ENCODE measurements around the gene SIDT1.

The SIDT1 gene

GRCh38 chr3:113663761-113664160 lies 131.4 kb downstream of the SIDT1 start:
- DNase-seq (ENCODE audit: low spot score), result no peak
- in situ Hi-C loops (cut with MboI; ENCODE audit: low sequenced_read_pairs, unreplicated experiment), result no loop called here
- TF ChIP-seq CTCF (IDR thresholded peaks at IDR 0.05; ENCODE audit: borderline replicate concordance, control extremely low read depth, extremely low read depth, insufficient read depth, missing control alignments), result no peak

GRCh38 chr3:113664523-113665094 lies 132.3 kb downstream of the SIDT1 start:
- in situ Hi-C loops (cut with MboI; ENCODE audit: low sequenced_read_pairs, unreplicated experiment), result no loop called here
- no peak for DNase-seq (ENCODE audit: low spot score)
- TF ChIP-seq CTCF (IDR thresholded peaks at IDR 0.05; ENCODE audit: borderline replicate concordance, control extremely low read depth, extremely low read depth, insufficient read depth, missing control alignments), result no peak

GRCh38 chr3:113668015-113668414 lies 135.7 kb downstream of the SIDT1 start:
- no peak for TF ChIP-seq CTCF (IDR thresholded peaks at IDR 0.05; ENCODE audit: borderline replicate concordance, control extremely low read depth, extremely low read depth, insufficient read depth, missing control alignments)
- in situ Hi-C loops (cut with MboI; ENCODE audit: low sequenced_read_pairs, unreplicated experiment), result no loop called here
- no peak for DNase-seq (ENCODE audit: low spot score)

DNA sequence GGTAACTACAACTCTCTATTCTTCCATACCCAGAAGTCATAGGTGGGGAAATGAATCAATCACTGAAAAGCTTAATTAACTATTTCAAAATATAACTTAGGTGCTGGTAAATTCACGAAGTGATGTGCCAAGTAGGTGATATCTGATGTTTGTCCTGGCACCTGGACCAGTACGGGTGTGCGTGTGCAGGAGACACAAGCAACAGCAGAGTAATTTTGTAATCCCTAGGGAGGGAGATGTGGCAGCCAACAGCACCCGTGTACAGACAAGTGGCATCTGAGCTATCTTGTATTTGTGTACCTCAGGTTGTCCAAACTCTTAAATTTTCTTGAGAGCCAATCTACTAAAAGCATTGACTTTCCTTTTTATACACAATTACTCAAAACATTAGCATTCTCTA lies 141.2 kb downstream of the SIDT1 start:
- in situ Hi-C loops (cut with MboI; ENCODE audit: low sequenced_read_pairs, unreplicated experiment), result no loop called here
- TF ChIP-seq CTCF (IDR thresholded peaks at IDR 0.05; ENCODE audit: borderline replicate concordance, control extremely low read depth, extremely low read depth, insufficient read depth, missing control alignments), result no peak
- no peak for DNase-seq (ENCODE audit: low spot score)

GRCh38 chr3:113676261-113676660 lies 143.9 kb downstream of the SIDT1 start:
- no peak for TF ChIP-seq CTCF (IDR thresholded peaks at IDR 0.05; ENCODE audit: borderline replicate concordance, control extremely low read depth, extremely low read depth, insufficient read depth, missing control alignments)
- in situ Hi-C loops (cut with MboI; ENCODE audit: low sequenced_read_pairs, unreplicated experiment), result no loop called here
- no peak for DNase-seq (ENCODE audit: low spot score)

DNA sequence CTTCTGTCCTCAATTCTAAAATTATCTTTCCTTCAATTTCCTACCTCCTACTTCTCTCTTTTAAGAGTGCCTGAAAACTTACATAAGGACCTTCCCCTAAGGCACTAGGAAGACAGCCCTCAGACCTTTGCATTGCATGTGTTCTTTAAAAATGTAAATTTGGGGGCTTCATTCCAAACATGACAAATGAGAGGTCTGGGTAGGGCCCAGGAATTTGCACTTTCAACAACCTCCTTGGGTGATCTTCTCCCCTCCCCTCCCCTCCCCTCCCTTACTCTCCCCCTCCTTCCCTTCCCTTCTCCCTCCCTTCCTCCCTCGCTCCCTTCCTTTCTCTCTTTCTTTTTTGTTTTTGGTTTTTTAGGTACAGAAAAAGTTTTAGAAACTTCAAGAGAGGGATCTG lies 145.4 kb downstream of the SIDT1 start:
- in situ Hi-C loops (cut with MboI; ENCODE audit: low sequenced_read_pairs, unreplicated experiment), result no loop called here
- no peak for DNase-seq (ENCODE audit: low spot score)
- TF ChIP-seq CTCF (IDR thresholded peaks at IDR 0.05; ENCODE audit: borderline replicate concordance, control extremely low read depth, extremely low read depth, insufficient read depth, missing control alignments), result no peak

DNA sequence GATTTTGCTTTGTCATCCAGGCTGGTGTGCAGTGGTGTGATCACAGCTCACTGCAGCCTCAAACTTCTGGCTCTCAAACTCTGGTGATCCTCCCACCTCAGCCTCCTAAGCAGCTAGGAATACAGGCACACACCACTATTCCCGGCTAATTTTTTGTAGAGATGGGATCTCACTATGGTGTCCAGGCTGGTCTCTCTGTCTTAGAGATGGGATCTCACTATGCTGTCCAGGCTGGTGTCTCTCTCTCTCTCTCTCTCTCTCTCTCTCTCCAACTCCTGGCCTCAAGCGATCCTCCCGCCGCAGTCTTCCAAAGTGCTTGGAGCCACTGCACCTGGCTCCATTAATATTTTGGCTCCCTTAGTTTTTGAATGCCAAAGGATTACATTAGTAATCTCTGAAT lies 146.4 kb downstream of the SIDT1 start:
- no peak for TF ChIP-seq CTCF (IDR thresholded peaks at IDR 0.05; ENCODE audit: borderline replicate concordance, control extremely low read depth, extremely low read depth, insufficient read depth, missing control alignments)
- no peak for DNase-seq (ENCODE audit: low spot score)
- in situ Hi-C loops (cut with MboI; ENCODE audit: low sequenced_read_pairs, unreplicated experiment), result no loop called here
